Activated CD4-positive, alpha-beta T cell treated with anti-CD3 and anti-CD28 coated beads, Interleukin-2, amount 10 ng/mL, durations not matched to agents 24 days and 14 days (primary cell): Measurements from ENCODE around the gene HNF1A. TPM values are rescaled to one million over a fixed set of nuclear protein-coding genes. Genes with fewer than 3 reads are reported as not detected.

Experiments used
- DNase-seq: peaks from one replicate; pipeline ENCODE4 v3.0.0; 2022
- H3K27ac Mint-ChIP-seq: one replicate; pipeline ENCODE4 v1.8.0; 2022; ENCODE audit warnings: mild to moderate bottlenecking, mixed read lengths
- H3K27me3 Mint-ChIP-seq: one replicate; pipeline ENCODE4 v1.8.0; 2022; ENCODE audit warnings: mixed read lengths
- H3K36me3 Mint-ChIP-seq: one replicate; pipeline ENCODE4 v1.8.0; 2022; ENCODE audit warnings: low read depth, mild to moderate bottlenecking, mixed read lengths
- H3K4me1 Mint-ChIP-seq: one replicate; pipeline ENCODE4 v1.8.0; 2021; ENCODE audit warnings: mixed read lengths
- H3K4me3 Mint-ChIP-seq: one replicate; pipeline ENCODE4 v1.8.0; 2022; ENCODE audit warnings: mild to moderate bottlenecking, moderate library complexity, mixed read lengths
- H3K9me3 Mint-ChIP-seq: one replicate; pipeline ENCODE4 v1.8.0; 2021; ENCODE audit warnings: mixed read lengths
- intact Hi-C: fragments of 100-400 bp; cut with micrococcal nuclease; formaldehyde crosslinking; loops from one replicate; pipeline ENCODE4 v1.15.1; 2023
- total RNA-seq: library from RNA; stranded (reverse); gene quantifications from 2 replicates; pipeline ENCODE4 v1.2.3, GENCODE V29; 2022

Gene HNF1A
- total RNA-seq, 1 donor from 2014 or later = not detected

- H3K9me3 Mint-ChIP-seq = peaks cover 4% of the 10 kb centered on the region
- H3K27ac Mint-ChIP-seq = no peak overlapping the region
- H3K4me3 Mint-ChIP-seq = no peak overlapping the region
- no peaks in the 10 kb centered on the region for H3K27me3 Mint-ChIP-seq
- no peak for DNase-seq
- intact Hi-C loops = no loop called here
- H3K4me1 Mint-ChIP-seq = no peaks in the 10 kb centered on the region
- no peaks in the 10 kb centered on the region for H3K36me3 Mint-ChIP-seq
These were observed 10.3 kb downstream of the HNF1A start for GRCh38 chr12:120988658-120989057.

GRCh38 chr12:120989687-120990086 lies 11.3 kb downstream of the HNF1A start:
- Mint-ChIP-seq H3K9me3 (peaks cover 7% of the 10 kb centered on the region), H3K4me1 (no peaks in the 10 kb centered on the region), H3K4me3 (no peak overlapping the region)

GRCh38 chr12:120990487-120991055 lies 12.2 kb downstream of the HNF1A start:
- Mint-ChIP-seq H3K4me3 (no peak overlapping the region), H3K4me1 (no peaks in the 10 kb centered on the region), H3K27me3 (no peaks in the 10 kb centered on the region), H3K9me3 (peaks cover 13% of the 10 kb centered on the region), H3K36me3 (no peaks in the 10 kb centered on the region), H3K27ac (no peak overlapping the region)
- intact Hi-C loops = no loop called here
- DNase-seq = no peak

More at GRCh38 chr12:120989687-120990086, 11.3 kb downstream of the HNF1A start:
- no peak for DNase-seq
- no peak overlapping the region for H3K27ac Mint-ChIP-seq
- intact Hi-C loops = no loop called here
- no peaks in the 10 kb centered on the region for H3K27me3 Mint-ChIP-seq
- no peaks in the 10 kb centered on the region for H3K36me3 Mint-ChIP-seq

- Mint-ChIP-seq H3K9me3 (peaks cover 13% of the 10 kb centered on the region), H3K27me3 (peaks cover 2% of the 10 kb centered on the region), H3K4me3 (no peak overlapping the region), H3K4me1 (no peaks in the 10 kb centered on the region), H3K36me3 (no peaks in the 10 kb centered on the region), H3K27ac (no peak overlapping the region)
- no peak for DNase-seq
- intact Hi-C loops = no loop called here
These were observed 13.6 kb downstream of the HNF1A start for GRCh38 chr12:120991965-120992364.

GRCh38 chr12:120992989-120993388 lies 14.6 kb downstream of the HNF1A start:
- Mint-ChIP-seq H3K36me3 (no peaks in the 10 kb centered on the region), H3K9me3 (peaks cover 13% of the 10 kb centered on the region), H3K27me3 (peaks cover 2% of the 10 kb centered on the region), H3K27ac (no peak overlapping the region), H3K4me3 (no peak overlapping the region), H3K4me1 (no peaks in the 10 kb centered on the region)
- no peak for DNase-seq
- intact Hi-C loops = no loop called here

GRCh38 chr12:120993496-120993895 lies 15.2 kb downstream of the HNF1A start:
- H3K9me3 Mint-ChIP-seq = peaks cover 9% of the 10 kb centered on the region
- H3K36me3 Mint-ChIP-seq = no peaks in the 10 kb centered on the region
- H3K27ac Mint-ChIP-seq = no peak overlapping the region
- intact Hi-C loops = no loop called here
- no peak overlapping the region for H3K4me3 Mint-ChIP-seq
- no peak for DNase-seq
- peaks cover 2% of the 10 kb centered on the region for H3K27me3 Mint-ChIP-seq
- no peaks in the 10 kb centered on the region for H3K4me1 Mint-ChIP-seq

- Mint-ChIP-seq H3K36me3 (no peaks in the 10 kb centered on the region), H3K27ac (no peak overlapping the region), H3K4me1 (no peaks in the 10 kb centered on the region), H3K27me3 (peaks cover 2% of the 10 kb centered on the region), H3K9me3 (peaks cover 9% of the 10 kb centered on the region), H3K4me3 (no peak overlapping the region)
- intact Hi-C loops = no loop called here
- DNase-seq = no peak
These were observed 15.7 kb downstream of the HNF1A start for GRCh38 chr12:120994059-120994458.

GRCh38 chr12:120994589-120995337 lies 16.4 kb downstream of the HNF1A start:
- Mint-ChIP-seq H3K4me1 (no peaks in the 10 kb centered on the region), H3K27me3 (peaks cover 2% of the 10 kb centered on the region), H3K4me3 (no peak overlapping the region), H3K36me3 (no peaks in the 10 kb centered on the region), H3K27ac (no peak overlapping the region), H3K9me3 (peaks cover 9% of the 10 kb centered on the region)
- intact Hi-C loops = no loop called here
- DNase-seq = no peak

- no peak overlapping the region for H3K27ac Mint-ChIP-seq
- intact Hi-C loops = no loop called here
- no peaks in the 10 kb centered on the region for H3K36me3 Mint-ChIP-seq
- peaks cover 2% of the 10 kb centered on the region for H3K27me3 Mint-ChIP-seq
- no peaks in the 10 kb centered on the region for H3K4me1 Mint-ChIP-seq
- no peak overlapping the region for H3K4me3 Mint-ChIP-seq
- H3K9me3 Mint-ChIP-seq = peaks cover 9% of the 10 kb centered on the region
- DNase-seq = no peak
These were observed 17.9 kb downstream of the HNF1A start for GRCh38 chr12:120996133-120996746.

- no peak overlapping the region for H3K4me3 Mint-ChIP-seq
- no peak overlapping the region for H3K27ac Mint-ChIP-seq
- peaks cover 2% of the 10 kb centered on the region for H3K27me3 Mint-ChIP-seq
- H3K4me1 Mint-ChIP-seq = no peaks in the 10 kb centered on the region
- peaks cover 9% of the 10 kb centered on the region for H3K9me3 Mint-ChIP-seq
- no peak for DNase-seq
- H3K36me3 Mint-ChIP-seq = peaks cover under 1% of the 10 kb centered on the region
- intact Hi-C loops = no loop called here
These were observed 19.1 kb downstream of the HNF1A start for GRCh38 chr12:120997448-120997847.

- Mint-ChIP-seq H3K9me3 (peaks cover 9% of the 10 kb centered on the region), H3K27ac (no peak overlapping the region), H3K4me3 (no peak overlapping the region), H3K36me3 (peaks cover 6% of the 10 kb centered on the region), H3K27me3 (peaks cover 2% of the 10 kb centered on the region), H3K4me1 (no peaks in the 10 kb centered on the region)
- DNase-seq = no peak
- intact Hi-C loops = no loop called here
These were observed 20.1 kb downstream of the HNF1A start for GRCh38 chr12:120998435-120998834.

- intact Hi-C loops = no loop called here
These were observed 21.1 kb downstream of the HNF1A start for GRCh38 chr12:120999191-121000120.

GRCh38 chr12:121000530-121000929 lies 22.2 kb downstream of the HNF1A start:
- intact Hi-C loops = no loop called here
- no peak overlapping the region for H3K27ac Mint-ChIP-seq
- no peak overlapping the region for H3K4me3 Mint-ChIP-seq
- no peak for DNase-seq
- peaks cover 2% of the 10 kb centered on the region for H3K27me3 Mint-ChIP-seq
- no peaks in the 10 kb centered on the region for H3K9me3 Mint-ChIP-seq
- H3K4me1 Mint-ChIP-seq = peaks cover 4% of the 10 kb centered on the region
- H3K36me3 Mint-ChIP-seq = peaks cover 19% of the 10 kb centered on the region

More at GRCh38 chr12:120999191-121000120, 21.1 kb downstream of the HNF1A start:
- H3K9me3 Mint-ChIP-seq = peaks cover 9% of the 10 kb centered on the region
- no peak overlapping the region for H3K4me3 Mint-ChIP-seq
- H3K27ac Mint-ChIP-seq = no peak overlapping the region
- DNase-seq = no peak
- peaks cover 2% of the 10 kb centered on the region for H3K27me3 Mint-ChIP-seq
- peaks cover 10% of the 10 kb centered on the region for H3K36me3 Mint-ChIP-seq
- H3K4me1 Mint-ChIP-seq = no peaks in the 10 kb centered on the region
